HG02798 (cell line): ENCODE measurements around the gene PLAAT4.
"Not testable (repeated sequence)": the region's sequence is repeated elsewhere in the genome, so short reads cannot be mapped to it uniquely, and the experiment has no call there.

Source experiments
- ATAC-seq: cut with Tn5 transposase; IDR thresholded peaks from one replicate; pipeline ENCODE4 v1.9.1; 2021; ENCODE audit warnings: mild to moderate bottlenecking; ENCODE audit not compliant: unreplicated experiment, poor library complexity

PLAAT4 gene

GRCh38 chr11:63537293-63538101 lies 889 bp downstream of the PLAAT4 start:
- ATAC-seq, result no peak

- not testable (repeated sequence) for ATAC-seq
Observed at GRCh38 chr11:63542506-63542905, 5.9 kb downstream of the PLAAT4 start.

- ATAC-seq, result no peak
Observed at GRCh38 chr11:63543711-63544110, 7.1 kb downstream of the PLAAT4 start.

GRCh38 chr11:63547061-63547460 lies 10.5 kb downstream of the PLAAT4 start:
- ATAC-seq, result no peak

GRCh38 chr11:63548178-63548577 lies 11.6 kb downstream of the PLAAT4 start:
- ATAC-seq, result no peak

GRCh38 chr11:63549411-63549810 lies 12.8 kb downstream of the PLAAT4 start:
- no peak for ATAC-seq

- ATAC-seq, result not testable (repeated sequence)
Observed at GRCh38 chr11:63550156-63550700, 13.6 kb downstream of the PLAAT4 start.

- no peak for ATAC-seq
Observed at GRCh38 chr11:63551091-63551888, 14.7 kb downstream of the PLAAT4 start.

- no peak for ATAC-seq
Observed at GRCh38 chr11:63551889-63552266, 15.3 kb downstream of the PLAAT4 start.

GRCh38 chr11:63552921-63553320 lies 16.3 kb downstream of the PLAAT4 start:
- ATAC-seq, result no peak

- ATAC-seq, result no peak
Observed at GRCh38 chr11:63553759-63554158, 17.2 kb downstream of the PLAAT4 start.

- no peak for ATAC-seq
Observed at GRCh38 chr11:63554877-63555223, 18.2 kb downstream of the PLAAT4 start.

- ATAC-seq, result no peak
Observed at GRCh38 chr11:63556404-63557013, 19.9 kb downstream of the PLAAT4 start.

GRCh38 chr11:63557570-63557969 lies 21.0 kb downstream of the PLAAT4 start:
- ATAC-seq, result no peak

GRCh38 chr11:63558459-63559157 lies 22.0 kb downstream of the PLAAT4 start:
- ATAC-seq, result no peak

GRCh38 chr11:63560506-63561180 lies 24.0 kb downstream of the PLAAT4 start:
- no peak for ATAC-seq

- ATAC-seq, result no peak
Observed at GRCh38 chr11:63563201-63564055, 26.8 kb downstream of the PLAAT4 start, which contains the start of gene PLAAT2. Gene PLAAT2 (minus strand): TSS chr11:63563379. CDS start chr11:63563324, 55 bp downstream.

- peak; percentile 73 for ATAC-seq
Observed at GRCh38 chr11:63564056-63564774, 27.6 kb downstream of the PLAAT4 start.
